DND-41 (cell line): ENCODE data around the gene EFHC1.

Source experiments
- EZH2 ChIP-seq: IDR thresholded peaks from 3 replicates; pipeline ENCODE4 v1.6.1; 2012; ENCODE audit warnings: borderline replicate concordance, low read depth, mild to moderate bottlenecking, moderate library complexity, low read length, inconsistent platforms; ENCODE audit not compliant: severe bottlenecking
- TF ChIP-seq, protein P1 (sequence below): IDR thresholded peaks from 2 replicates; pipeline ENCODE4 v1.5.1; 2012; ENCODE audit warnings: borderline replicate concordance, low read length, moderate library complexity, mild to moderate bottlenecking; ENCODE audit not compliant: poor library complexity, severe bottlenecking; ENCODE audit errors: extremely low read depth

DNA sequence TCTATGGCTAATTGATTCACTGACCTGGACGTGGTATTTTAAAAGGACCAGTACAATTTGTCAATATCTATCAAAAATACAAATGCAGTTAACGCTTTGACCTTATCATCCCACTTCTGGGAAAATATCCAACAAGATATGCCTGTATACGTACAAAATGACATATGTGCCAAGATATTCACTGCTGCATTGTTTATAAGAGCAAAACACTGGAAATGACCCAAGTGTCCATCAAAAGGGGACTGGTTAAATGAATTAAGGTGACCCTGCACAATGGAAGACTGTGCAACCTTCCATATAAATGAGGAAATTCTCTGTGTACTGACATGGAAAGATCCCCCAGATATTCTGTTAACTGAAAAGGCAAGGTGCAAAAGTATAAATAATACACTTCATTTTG lies 142.8 kb downstream of the EFHC1 start:
- TF ChIP-seq, protein P1, sequence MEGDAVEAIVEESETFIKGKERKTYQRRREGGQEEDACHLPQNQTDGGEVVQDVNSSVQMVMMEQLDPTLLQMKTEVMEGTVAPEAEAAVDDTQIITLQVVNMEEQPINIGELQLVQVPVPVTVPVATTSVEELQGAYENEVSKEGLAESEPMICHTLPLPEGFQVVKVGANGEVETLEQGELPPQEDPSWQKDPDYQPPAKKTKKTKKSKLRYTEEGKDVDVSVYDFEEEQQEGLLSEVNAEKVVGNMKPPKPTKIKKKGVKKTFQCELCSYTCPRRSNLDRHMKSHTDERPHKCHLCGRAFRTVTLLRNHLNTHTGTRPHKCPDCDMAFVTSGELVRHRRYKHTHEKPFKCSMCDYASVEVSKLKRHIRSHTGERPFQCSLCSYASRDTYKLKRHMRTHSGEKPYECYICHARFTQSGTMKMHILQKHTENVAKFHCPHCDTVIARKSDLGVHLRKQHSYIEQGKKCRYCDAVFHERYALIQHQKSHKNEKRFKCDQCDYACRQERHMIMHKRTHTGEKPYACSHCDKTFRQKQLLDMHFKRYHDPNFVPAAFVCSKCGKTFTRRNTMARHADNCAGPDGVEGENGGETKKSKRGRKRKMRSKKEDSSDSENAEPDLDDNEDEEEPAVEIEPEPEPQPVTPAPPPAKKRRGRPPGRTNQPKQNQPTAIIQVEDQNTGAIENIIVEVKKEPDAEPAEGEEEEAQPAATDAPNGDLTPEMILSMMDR, result no peak
- no peak for TF ChIP-seq EZH2
